T-helper 2 cell treated with Interferon-gamma antibody and Interleukin-4, amounts not matched to agents 5 μg/mL and 100 μg/mL, for 36 hours (primary cell): ENCODE measurements around the gene ARL16.
"Not testable (repeated sequence)": the region's sequence is repeated elsewhere in the genome, so short reads cannot be mapped to it uniquely, and the experiment has no call there.

Experiments used
- DNase-seq: peaks from one replicate; pipeline ENCODE4 v3.0.0; 2021; ENCODE audit warnings: low spot score
- H3K27ac Mint-ChIP-seq: one replicate; pipeline ENCODE4 v1.8.0; 2021; ENCODE audit warnings: mild to moderate bottlenecking, mixed read lengths
- H3K27me3 Mint-ChIP-seq: one replicate; pipeline ENCODE4 v1.8.0; 2021; ENCODE audit warnings: low read depth, mixed read lengths
- H3K36me3 Mint-ChIP-seq: one replicate; pipeline ENCODE4 v1.8.0; 2021; ENCODE audit warnings: low read depth, mixed read lengths
- H3K4me1 Mint-ChIP-seq: one replicate; pipeline ENCODE4 v1.8.0; 2021; ENCODE audit warnings: low read depth, mixed read lengths
- H3K4me3 Mint-ChIP-seq: one replicate; pipeline ENCODE4 v1.8.0; 2022; ENCODE audit warnings: mild to moderate bottlenecking, moderate library complexity, mixed read lengths
- H3K9me3 Mint-ChIP-seq: one replicate; pipeline ENCODE4 v1.8.0; 2021; ENCODE audit warnings: mixed read lengths

The ARL16 gene

GRCh38 chr17:81680150-81680549, 3.4 kb downstream of the ARL16 start:
- Mint-ChIP-seq H3K9me3 (no peaks in the 10 kb centered on the region), H3K27me3 (peaks cover 2% of the 10 kb centered on the region), H3K27ac (no peak overlapping the region), H3K36me3 (peaks cover 15% of the 10 kb centered on the region), H3K4me3 (no peak overlapping the region), H3K4me1 (peaks cover 18% of the 10 kb centered on the region)
- no peak for DNase-seq

GRCh38 chr17:81676906-81677305, 6.7 kb downstream of the ARL16 start:
- peaks cover 24% of the 10 kb centered on the region for H3K36me3 Mint-ChIP-seq
- no peaks in the 10 kb centered on the region for H3K27me3 Mint-ChIP-seq
- peaks cover 4% of the 10 kb centered on the region for H3K4me1 Mint-ChIP-seq
- no peaks in the 10 kb centered on the region for H3K9me3 Mint-ChIP-seq
- no peak overlapping the region for H3K27ac Mint-ChIP-seq
- DNase-seq: no peak
- no peak overlapping the region for H3K4me3 Mint-ChIP-seq

GRCh38 chr17:81675515-81676221, 7.9 kb downstream of the ARL16 start:
- not testable (repeated sequence) for DNase-seq, H3K27me3 Mint-ChIP-seq, H3K9me3 Mint-ChIP-seq, H3K4me1 Mint-ChIP-seq, H3K4me3 Mint-ChIP-seq
- Mint-ChIP-seq H3K36me3 (peaks cover 28% of the 10 kb centered on the region), H3K27ac (peak overlapping the region; percentile 8)

- no peak overlapping the region for H3K4me3 Mint-ChIP-seq
- peaks cover 38% of the 10 kb centered on the region for H3K36me3 Mint-ChIP-seq
- H3K27me3 Mint-ChIP-seq: no peaks in the 10 kb centered on the region
Observed at GRCh38 chr17:81673561-81674258, 9.9 kb downstream of the ARL16 start.

GRCh38 chr17:81672954-81673353, 10.6 kb downstream of the ARL16 start:
- DNase-seq: no peak

More at GRCh38 chr17:81673561-81674258, 9.9 kb downstream of the ARL16 start:
- DNase-seq: no peak
- Mint-ChIP-seq H3K9me3 (no peaks in the 10 kb centered on the region), H3K27ac (no peak overlapping the region), H3K4me1 (peaks cover 4% of the 10 kb centered on the region)

GRCh38 chr17:81672504-81672903, 11.1 kb downstream of the ARL16 start:
- no peak for DNase-seq
- Mint-ChIP-seq H3K4me1 (peaks cover 13% of the 10 kb centered on the region), H3K27ac (no peak overlapping the region), H3K9me3 (no peaks in the 10 kb centered on the region), H3K36me3 (peaks cover 48% of the 10 kb centered on the region), H3K4me3 (no peak overlapping the region), H3K27me3 (no peaks in the 10 kb centered on the region)

More at GRCh38 chr17:81672954-81673353, 10.6 kb downstream of the ARL16 start:
- peaks cover 43% of the 10 kb centered on the region for H3K36me3 Mint-ChIP-seq
- H3K4me1 Mint-ChIP-seq: peaks cover 10% of the 10 kb centered on the region
- H3K27ac Mint-ChIP-seq: no peak overlapping the region
- no peak overlapping the region for H3K4me3 Mint-ChIP-seq
- no peaks in the 10 kb centered on the region for H3K9me3 Mint-ChIP-seq
- H3K27me3 Mint-ChIP-seq: no peaks in the 10 kb centered on the region

- peak overlapping the region; percentile 99 for H3K4me3 Mint-ChIP-seq
- peak overlapping the region; percentile 69 for H3K27ac Mint-ChIP-seq
- no peaks in the 10 kb centered on the region for H3K27me3 Mint-ChIP-seq
- H3K4me1 Mint-ChIP-seq: peaks cover 23% of the 10 kb centered on the region
- no peaks in the 10 kb centered on the region for H3K9me3 Mint-ChIP-seq
- no peak for DNase-seq
- H3K36me3 Mint-ChIP-seq: peaks cover 53% of the 10 kb centered on the region
Observed at GRCh38 chr17:81667754-81668153, 15.8 kb downstream of the ARL16 start.

GRCh38 chr17:81666342-81667191, 17.0 kb downstream of the ARL16 start, which contains the start of the genes CCDC137 and OXLD1:
Gene CCDC137 (plus strand): TSS chr17:81666737. CDS start chr17:81666767, 30 bp downstream.
Gene OXLD1 (minus strand): TSS chr17:81666605. CDS start chr17:81666577, 28 bp downstream.
- Mint-ChIP-seq H3K4me1 (peaks cover 28% of the 10 kb centered on the region), H3K27ac (peak within 1 kb of the TSS; percentile 98)

GRCh38 chr17:81666092-81666341, 17.6 kb downstream of the ARL16 start:
- Mint-ChIP-seq H3K4me1 (peaks cover 28% of the 10 kb centered on the region), H3K36me3 (peaks cover 38% of the 10 kb centered on the region), H3K9me3 (no peaks in the 10 kb centered on the region), H3K4me3 (peak overlapping the region; percentile 99), H3K27ac (peak overlapping the region; percentile 98), H3K27me3 (no peaks in the 10 kb centered on the region)
- no peak for DNase-seq

More at GRCh38 chr17:81666342-81667191, 17.0 kb downstream of the ARL16 start, which contains the start of the genes CCDC137 and OXLD1:
- DNase-seq: peak; percentile 95
- no peaks in the 10 kb centered on the region for H3K9me3 Mint-ChIP-seq
- H3K36me3 Mint-ChIP-seq: peaks cover 44% of the 10 kb centered on the region
- H3K27me3 Mint-ChIP-seq: no peaks in the 10 kb centered on the region
- H3K4me3 Mint-ChIP-seq: peak within 1 kb of the TSS; percentile 99

GRCh38 chr17:81665205-81666091, 18.1 kb downstream of the ARL16 start:
- peaks cover 38% of the 10 kb centered on the region for H3K36me3 Mint-ChIP-seq
- H3K4me3 Mint-ChIP-seq: peak overlapping the region; percentile 99
- H3K9me3 Mint-ChIP-seq: no peaks in the 10 kb centered on the region
- peak; percentile 38 for DNase-seq
- H3K4me1 Mint-ChIP-seq: peaks cover 28% of the 10 kb centered on the region
- peak overlapping the region; percentile 98 for H3K27ac Mint-ChIP-seq
- no peaks in the 10 kb centered on the region for H3K27me3 Mint-ChIP-seq

- Mint-ChIP-seq H3K4me3 (no peak overlapping the region), H3K36me3 (peaks cover 28% of the 10 kb centered on the region), H3K9me3 (no peaks in the 10 kb centered on the region), H3K27me3 (no peaks in the 10 kb centered on the region), H3K27ac (peak overlapping the region; percentile 90), H3K4me1 (peaks cover 28% of the 10 kb centered on the region)
- DNase-seq: no peak
Observed at GRCh38 chr17:81664051-81664470, 19.5 kb downstream of the ARL16 start.

GRCh38 chr17:81662002-81662401, 21.6 kb downstream of the ARL16 start:
- no peak for DNase-seq
- peaks cover 17% of the 10 kb centered on the region for H3K36me3 Mint-ChIP-seq
- no peak overlapping the region for H3K4me3 Mint-ChIP-seq
- peaks cover 22% of the 10 kb centered on the region for H3K4me1 Mint-ChIP-seq
- H3K27ac Mint-ChIP-seq: no peak overlapping the region
- H3K27me3 Mint-ChIP-seq: no peaks in the 10 kb centered on the region
- H3K9me3 Mint-ChIP-seq: no peaks in the 10 kb centered on the region

- H3K9me3 Mint-ChIP-seq: no peaks in the 10 kb centered on the region
- H3K36me3 Mint-ChIP-seq: peaks cover 8% of the 10 kb centered on the region
- no peak for DNase-seq
- H3K27me3 Mint-ChIP-seq: no peaks in the 10 kb centered on the region
- no peak overlapping the region for H3K27ac Mint-ChIP-seq
- no peak overlapping the region for H3K4me3 Mint-ChIP-seq
- H3K4me1 Mint-ChIP-seq: peaks cover 19% of the 10 kb centered on the region
Observed at GRCh38 chr17:81660441-81660840, 23.2 kb downstream of the ARL16 start.
